Gastrocnemius medialis (tissue), 4 donors: ENCODE data around the gene NEK10.

ENCODE experiments used
- CTCF ChIP-seq, 5 experiments: fragments of 450-650 bp in 3 of 5; fragments of 200-600 bp in 2 of 5; sonication (generic) in 2 of 5; IDR thresholded peaks in 4 of 5; conservative IDR thresholded peaks in 1 of 5; 1 replicate in 4 of 5; 2 replicates in 1 of 5; pipeline ENCODE4 v1.5.1; 2016 to 2019; ENCODE audit warnings: antibody characterized with exemption in 5 of 5, mild to moderate bottlenecking in 3 of 5, moderate library complexity in 3 of 5
- POLR2A ChIP-seq, 2 donors: fragments of 450-650 bp; IDR thresholded peaks; one replicate each; pipeline ENCODE4 v1.6.1; 2017; ENCODE audit warnings: antibody characterized with exemption in 2 of 2, mild to moderate bottlenecking in 2 of 2, moderate library complexity in 2 of 2

- TF ChIP-seq CTCF (IDR thresholded peaks at IDR 0.05 in 4 of 5, conservative IDR thresholded peaks at IDR 0.05 in 1 of 5) (no peak), POLR2A (IDR thresholded peaks at IDR 0.05) (no peak)
Measured at GRCh38 chr3:27145719-27146118, 223.5 kb downstream of the NEK10 start.
